Esophagus muscularis mucosa (tissue), 4 donors: ENCODE results near the gene SPDYA. TPM values are rescaled to one million over a fixed set of nuclear protein-coding genes. Genes with fewer than 3 reads are reported as not detected.

Experiments used
- DNase-seq: peaks from one replicate; pipeline ENCODE4 v3.0.0-alpha.2; 2017; ENCODE audit errors: extremely low spot score
- H3K27ac ChIP-seq, 4 donors: fragments of 200-600 bp; sonication (generic); replicated peaks in 1 of 4; 1 replicate in 3 of 4; 2 replicates in 1 of 4; pipeline ENCODE4 v1.5.1; 2016 to 2019; ENCODE audit warnings: mild to moderate bottlenecking in 1 of 4
- H3K27me3 ChIP-seq, 4 donors: fragments of 200-600 bp; sonication (generic); one replicate each; pipeline versions ENCODE4 v1.5.1 to v1.6.0; 2016 to 2019
- H3K36me3 ChIP-seq, 4 donors: fragments of 200-600 bp; sonication (generic); one replicate each; pipeline ENCODE4 v1.5.1; 2016 to 2019
- H3K4me1 ChIP-seq, 4 donors: fragments of 200-600 bp; sonication (generic); one replicate each; pipeline ENCODE4 v1.5.1; 2016 to 2019
- H3K4me3 ChIP-seq, 4 donors: fragments of 200-600 bp; sonication (generic); 1 replicate in 2 of 4; 2 replicates in 2 of 4; pipeline ENCODE4 v1.5.1; 2016 to 2019; ENCODE audit warnings: mild to moderate bottlenecking in 4 of 4, moderate library complexity in 1 of 4
- H3K9me3 ChIP-seq, 4 donors: fragments of 200-600 bp; sonication (generic); 1 replicate in 3 of 4; 2 replicates in 1 of 4; pipeline ENCODE4 v1.5.1; 2016 to 2019
- EP300 ChIP-seq: sonication (generic); formaldehyde crosslinking; IDR thresholded peaks from one replicate; pipeline ENCODE4 v1.6.1; 2017; ENCODE audit warnings: antibody characterized with exemption
- POLR2A ChIP-seq: fragments of 450-650 bp; IDR thresholded peaks from one replicate; pipeline ENCODE4 v1.6.1; 2017; ENCODE audit warnings: antibody characterized with exemption, moderate library complexity, mild to moderate bottlenecking, low read depth
- POLR2AphosphoS5 ChIP-seq, 2 donors: sonication (generic); formaldehyde crosslinking; IDR thresholded peaks; one replicate each; pipeline ENCODE4 v1.6.1; 2017; ENCODE audit warnings: antibody characterized with exemption in 2 of 2
- WGBS: methylation state at CpG from one replicate; pipeline ENCODE4 v1.1.5; 2018; 5-methylcytosine and 5-hydroxymethylcytosine counted together
- intact Hi-C: fragments of 100-400 bp; cut with DNase I; formaldehyde crosslinking; loops from one replicate; pipeline ENCODE4 v1.15.1; 2023
- total RNA-seq, 4 donors: library from RNA; depleted of rRNA; stranded (reverse); fragments of >200 nt; gene quantifications; one replicate each; pipeline versions ENCODE4 v1.1.0 to v1.2.1, GENCODE V29; 2016
- TF ChIP-seq, protein P1 (sequence below), 3 experiments: fragments of 200-600 bp in 2 of 3; fragments of 450-650 bp in 1 of 3; sonication (generic) in 2 of 3; IDR thresholded peaks; one replicate each; pipeline ENCODE4 v1.5.1; 2017 to 2019; ENCODE audit warnings: antibody characterized with exemption in 3 of 3, mild to moderate bottlenecking in 2 of 3, moderate library complexity in 1 of 3

Gene SPDYA
- total RNA-seq, 4 donors from 2014 or later = 0.33 to 3.0 (median 0.91) TPM

DNA sequence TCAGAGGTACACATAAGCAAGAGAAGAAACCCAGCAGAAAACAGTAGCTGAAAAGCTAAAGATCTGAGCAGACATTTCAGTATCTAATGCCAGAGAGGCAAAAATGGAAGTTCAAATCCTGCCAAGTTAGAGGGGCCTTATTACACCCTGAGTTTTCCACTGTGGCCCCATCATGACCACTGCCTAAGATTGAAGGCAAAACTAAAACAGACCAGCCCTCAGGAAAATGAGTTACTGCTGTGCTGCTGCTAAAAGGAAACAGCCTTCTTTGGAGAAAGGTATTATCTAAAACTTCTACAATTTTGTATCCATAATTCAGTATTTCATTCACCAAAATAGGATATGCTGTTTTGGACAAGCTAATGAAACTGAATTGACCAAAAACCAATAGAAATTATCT is 42.2 kb upstream of the SPDYA start:
- intact Hi-C loops = no loop called here
- H3K27ac ChIP-seq = peak overlapping the region in 2 of 4 donors; percentile 28 to 48
- no peak overlapping the region for H3K4me3 ChIP-seq

DNA sequence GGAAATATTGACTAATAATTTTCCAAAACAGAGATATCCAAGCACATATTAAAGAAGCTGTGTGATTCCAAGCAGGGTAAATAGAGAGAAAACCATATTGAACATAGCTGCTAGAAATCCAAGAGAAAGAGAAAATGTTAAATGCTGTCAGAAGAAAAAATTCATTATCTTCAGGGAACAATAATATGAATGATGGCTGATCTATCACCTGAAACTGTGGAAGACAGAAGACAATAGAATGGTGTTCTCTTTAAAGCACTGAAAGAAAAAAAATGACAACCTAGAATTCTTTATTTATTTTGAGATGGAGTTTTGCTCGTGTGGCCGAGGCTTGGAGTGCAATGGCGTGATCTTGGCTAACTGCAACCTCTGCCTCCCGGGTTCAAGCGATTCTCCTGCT is 41.7 kb upstream of the SPDYA start:
- intact Hi-C loops = no loop called here
- no peaks in the 10 kb centered on the region for H3K9me3 ChIP-seq
- WGBS = 76% methylated on average over 5 of the region's 5 CpGs

More for the DNA sequence above, 42.2 kb upstream of the SPDYA start:
- Histone ChIP-seq H3K36me3 (no peaks in the 10 kb centered on the region), H3K27me3 (no peaks in the 10 kb centered on the region), H3K9me3 (no peaks in the 10 kb centered on the region), H3K4me1 (peaks cover 84 to 100% (median 99%) of the 10 kb centered on the region in 4 donors)
- TF ChIP-seq POLR2AphosphoS5 (IDR thresholded peaks at IDR 0.05) = no peak
- TF ChIP-seq EP300 = no peak
- TF ChIP-seq POLR2A = no peak
- TF ChIP-seq, protein P1, sequence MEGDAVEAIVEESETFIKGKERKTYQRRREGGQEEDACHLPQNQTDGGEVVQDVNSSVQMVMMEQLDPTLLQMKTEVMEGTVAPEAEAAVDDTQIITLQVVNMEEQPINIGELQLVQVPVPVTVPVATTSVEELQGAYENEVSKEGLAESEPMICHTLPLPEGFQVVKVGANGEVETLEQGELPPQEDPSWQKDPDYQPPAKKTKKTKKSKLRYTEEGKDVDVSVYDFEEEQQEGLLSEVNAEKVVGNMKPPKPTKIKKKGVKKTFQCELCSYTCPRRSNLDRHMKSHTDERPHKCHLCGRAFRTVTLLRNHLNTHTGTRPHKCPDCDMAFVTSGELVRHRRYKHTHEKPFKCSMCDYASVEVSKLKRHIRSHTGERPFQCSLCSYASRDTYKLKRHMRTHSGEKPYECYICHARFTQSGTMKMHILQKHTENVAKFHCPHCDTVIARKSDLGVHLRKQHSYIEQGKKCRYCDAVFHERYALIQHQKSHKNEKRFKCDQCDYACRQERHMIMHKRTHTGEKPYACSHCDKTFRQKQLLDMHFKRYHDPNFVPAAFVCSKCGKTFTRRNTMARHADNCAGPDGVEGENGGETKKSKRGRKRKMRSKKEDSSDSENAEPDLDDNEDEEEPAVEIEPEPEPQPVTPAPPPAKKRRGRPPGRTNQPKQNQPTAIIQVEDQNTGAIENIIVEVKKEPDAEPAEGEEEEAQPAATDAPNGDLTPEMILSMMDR (IDR thresholded peaks at IDR 0.05) = no peak
- DNase-seq = no peak

DNA sequence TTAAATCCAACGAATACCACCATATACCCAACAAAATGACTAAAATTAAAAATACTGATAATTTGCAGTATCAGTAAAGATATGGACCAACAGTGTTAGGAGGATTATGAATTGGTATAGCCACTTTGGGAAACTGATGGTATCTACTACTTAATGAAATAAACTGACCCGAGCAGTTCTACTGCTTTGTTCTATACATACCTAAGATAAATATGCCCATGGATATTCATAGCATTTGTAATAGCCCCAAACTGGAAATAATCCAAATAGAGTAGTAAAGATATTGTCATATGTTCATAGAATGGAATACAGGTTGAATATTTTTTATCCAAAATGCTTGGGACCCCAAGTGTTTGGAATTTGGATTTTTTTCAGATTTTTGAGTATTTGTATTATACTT is 38.3 kb upstream of the SPDYA start:
- 68% methylated on average over 2 of the region's 2 CpGs for WGBS
- Histone ChIP-seq H3K27me3 (no peaks in the 10 kb centered on the region), H3K4me3 (no peak overlapping the region), H3K36me3 (peaks cover 0 to 5% (median 4%) of the 10 kb centered on the region in 4 donors), H3K27ac (no peak overlapping the region), H3K4me1 (peaks cover 67 to 99% (median 98%) of the 10 kb centered on the region in 4 donors), H3K9me3 (no peaks in the 10 kb centered on the region)
- no peak for DNase-seq
- TF ChIP-seq, protein P1 (IDR thresholded peaks at IDR 0.05) = no peak
- TF ChIP-seq EP300 (no peak), POLR2A (no peak), POLR2AphosphoS5 (IDR thresholded peaks at IDR 0.05) (no peak)
- intact Hi-C loops = no loop called here

More for the DNA sequence above, 41.7 kb upstream of the SPDYA start:
- DNase-seq = no peak
- Histone ChIP-seq H3K4me1 (peaks cover 84 to 100% (median 98%) of the 10 kb centered on the region in 4 donors), H3K36me3 (no peaks in the 10 kb centered on the region), H3K27ac (peak overlapping the region in 1 of 4 donors; percentile 28), H3K4me3 (no peak overlapping the region), H3K27me3 (no peaks in the 10 kb centered on the region)
- TF ChIP-seq POLR2A = no peak
- TF ChIP-seq, protein P1 (IDR thresholded peaks at IDR 0.05) = no peak
- TF ChIP-seq EP300 = no peak

DNA sequence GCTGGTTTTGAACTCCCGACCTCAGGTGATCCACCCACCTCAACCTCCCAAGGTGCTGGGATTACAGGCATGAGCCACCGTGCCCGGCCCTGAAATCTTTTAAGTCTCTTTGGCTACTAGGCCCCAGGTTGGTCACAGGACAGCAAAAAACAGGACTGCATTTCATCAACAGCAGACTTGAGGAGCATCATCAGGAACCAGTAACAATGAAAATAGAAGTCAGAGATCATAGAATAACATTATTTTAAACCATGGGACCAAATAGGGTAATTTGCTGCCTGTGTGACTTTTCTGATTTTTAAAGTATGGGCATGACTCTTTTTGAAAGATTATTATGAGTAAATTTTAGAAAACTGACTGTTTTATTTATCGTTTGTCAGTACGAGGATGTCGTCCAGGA is 34.2 kb upstream of the SPDYA start:
- no peak for DNase-seq
- H3K27ac ChIP-seq = peak overlapping the region; percentile 41 to 47 (median 45)
- no peaks in the 10 kb centered on the region for H3K9me3 ChIP-seq
- H3K4me1 ChIP-seq = peaks cover 33 to 97% (median 92%) of the 10 kb centered on the region in 4 donors
- intact Hi-C loops = no loop called here
- H3K4me3 ChIP-seq = no peak overlapping the region
- 52% methylated on average over 6 of the region's 6 CpGs for WGBS
- peaks cover 29 to 47% (median 38%) of the 10 kb centered on the region in 4 donors for H3K36me3 ChIP-seq
- H3K27me3 ChIP-seq = no peaks in the 10 kb centered on the region
- TF ChIP-seq POLR2A (no peak), POLR2AphosphoS5 (IDR thresholded peaks at IDR 0.05) (no peak)

DNA sequence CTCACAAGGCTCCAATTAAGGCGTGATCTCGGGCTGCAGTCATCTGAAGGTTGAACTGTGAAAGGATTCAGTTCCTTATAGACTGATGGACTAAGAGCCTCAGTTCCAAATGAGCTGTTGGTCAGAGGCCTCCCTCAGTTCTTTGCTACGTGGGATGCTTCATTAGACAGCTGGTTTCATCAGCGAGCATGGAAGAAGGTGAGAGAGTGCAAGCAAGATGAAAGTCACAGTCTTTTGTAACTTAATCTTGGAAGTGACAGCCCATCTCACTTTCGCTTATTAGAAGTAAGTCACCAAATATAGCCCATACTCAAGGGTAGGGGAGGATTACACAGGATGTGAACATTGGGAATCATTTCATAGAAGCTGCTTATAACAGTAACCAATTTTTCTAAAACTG is 32.2 kb upstream of the SPDYA start:
- Histone ChIP-seq H3K36me3 (peaks cover 45 to 66% (median 56%) of the 10 kb centered on the region in 4 donors), H3K4me1 (peaks cover 17 to 84% (median 75%) of the 10 kb centered on the region in 4 donors), H3K9me3 (no peaks in the 10 kb centered on the region), H3K4me3 (no peak overlapping the region), H3K27ac (peak overlapping the region; percentile 53 to 67 (median 57)), H3K27me3 (no peaks in the 10 kb centered on the region)
- intact Hi-C loops = no loop called here
- 66% methylated on average over 5 of the region's 5 CpGs for WGBS
- DNase-seq = no peak
- TF ChIP-seq, protein P1 (IDR thresholded peaks at IDR 0.05) = no peak
- peak in 1 of 2 donors; percentile 28 for TF ChIP-seq POLR2AphosphoS5 (IDR thresholded peaks at IDR 0.05)
